Sigmoid colon (tissue), 4 donors: ENCODE data around the gene P2RX4.

ENCODE experiments used
- CTCF ChIP-seq, 4 experiments: fragments of 450-650 bp in 3 of 4; fragments of 200-600 bp in 1 of 4; IDR thresholded peaks; one replicate each; pipeline ENCODE4 v1.5.1; 2016 to 2019; ENCODE audit warnings: antibody characterized with exemption in 4 of 4, mild to moderate bottlenecking in 3 of 4, moderate library complexity in 2 of 4
- EP300 ChIP-seq, 4 donors: sonication (generic); formaldehyde crosslinking; IDR thresholded peaks; one replicate each; pipeline ENCODE4 v1.6.1; 2017; ENCODE audit warnings: antibody characterized with exemption in 4 of 4
- POLR2A ChIP-seq, 2 donors: fragments of 450-650 bp; IDR thresholded peaks; one replicate each; pipeline ENCODE4 v1.6.1; 2016; ENCODE audit warnings: antibody characterized with exemption in 2 of 2, mild to moderate bottlenecking in 2 of 2, moderate library complexity in 2 of 2
- POLR2AphosphoS5 ChIP-seq, 4 donors: sonication (generic); formaldehyde crosslinking; IDR thresholded peaks; one replicate each; pipeline ENCODE4 v1.6.1; 2017; ENCODE audit warnings: antibody characterized with exemption in 4 of 4

- TF ChIP-seq EP300 (IDR thresholded peaks at IDR 0.05) (no peak), POLR2A (IDR thresholded peaks at IDR 0.05) (no peak), CTCF (IDR thresholded peaks at IDR 0.05) (no peak), POLR2AphosphoS5 (IDR thresholded peaks at IDR 0.05) (no peak)
Measured at GRCh38 chr12:121203482-121203881, 6.4 kb upstream of the P2RX4 start.
